AG09319 (cell line): ENCODE data around the gene CAMK2D.

Experiments
- DNase-seq: peaks from one replicate; pipeline ENCODE4 v3.0.0-alpha.2; 2010; ENCODE audit warnings: low read depth; ENCODE audit errors: extremely low read depth
- CTCF ChIP-seq: IDR thresholded peaks from 2 replicates; pipeline ENCODE4 v1.5.1; 2011; ENCODE audit warnings: low read depth, mild to moderate bottlenecking, inconsistent platforms, low read length, moderate library complexity

Gene CAMK2D

GRCh38 chr4:113619526-113619925 is 142.0 kb downstream of the CAMK2D start:
- no peak for DNase-seq
- no peak for TF ChIP-seq CTCF

- no peak for DNase-seq
- TF ChIP-seq CTCF: no peak
These were observed 143.3 kb downstream of the CAMK2D start for GRCh38 chr4:113618205-113618604.

- TF ChIP-seq CTCF: no peak
- no peak for DNase-seq
These were observed 144.3 kb downstream of the CAMK2D start for GRCh38 chr4:113617195-113617594.

- no peak for TF ChIP-seq CTCF
- DNase-seq: no peak
These were observed 145.1 kb downstream of the CAMK2D start for GRCh38 chr4:113616443-113616842.

- DNase-seq: no peak
- no peak for TF ChIP-seq CTCF
These were observed 147.1 kb downstream of the CAMK2D start for GRCh38 chr4:113614414-113614813.

- no peak for DNase-seq
- no peak for TF ChIP-seq CTCF
These were observed 148.0 kb downstream of the CAMK2D start for GRCh38 chr4:113613503-113613902.

- no peak for TF ChIP-seq CTCF
- DNase-seq: no peak
These were observed 151.0 kb downstream of the CAMK2D start for GRCh38 chr4:113610537-113610936.
